OCI-LY3 (cell line): Measurements from ENCODE around the gene CST9L.

Source experiments
- H2AFZ ChIP-seq: fragments of 200-600, 300-600 bp; shearing (Covaris generic); 2 replicates; pipeline ENCODE4 v1.6.0; 2014; ENCODE audit warnings: antibody characterized with exemption, low read depth, low read length
- H3K27ac ChIP-seq: fragments of 200-600, 300-600 bp; sonication (generic); 2 replicates; pipeline ENCODE4 v1.5.1; 2014; ENCODE audit warnings: mild to moderate bottlenecking, low read length, moderate library complexity, mixed read lengths
- H3K27me3 ChIP-seq: fragments of 200-600, 300-600 bp; sonication (generic); 2 replicates; pipeline ENCODE4 v1.6.1; 2014; ENCODE audit warnings: low read depth, low read length, mixed read lengths
- H3K36me3 ChIP-seq: fragments of 200-600, 300-600 bp; sonication (generic); replicated peaks from 2 replicates; pipeline ENCODE3; 2014; ENCODE audit warnings: low read depth, low read length, mixed read lengths
- H3K4me1 ChIP-seq: fragments of 300-600, 200-600 bp; sonication (generic); 2 replicates; pipeline ENCODE4 v1.6.1; 2014; ENCODE audit warnings: low read length, mixed read lengths
- H3K4me2 ChIP-seq: fragments of 200-600, 300-600 bp; sonication (generic); 2 replicates; pipeline ENCODE4 v1.6.1; 2014; ENCODE audit warnings: low read length, mixed read lengths
- H3K4me3 ChIP-seq: fragments of 300-600, 200-600 bp; sonication (generic); 2 replicates; pipeline ENCODE4 v1.5.1; 2014; ENCODE audit warnings: antibody characterized with exemption, mild to moderate bottlenecking, low read length, moderate library complexity
- H3K79me2 ChIP-seq: fragments of 300-600, 200-600 bp; shearing (Covaris generic); 2 replicates; pipeline ENCODE4 v1.6.1; 2014; ENCODE audit warnings: mild to moderate bottlenecking, low read length, mixed read lengths
- H3K9ac ChIP-seq: fragments of 300-600, 200-600 bp; shearing (Covaris generic); 2 replicates; pipeline ENCODE4 v1.6.0; 2014; ENCODE audit warnings: mild to moderate bottlenecking, low read length, moderate library complexity
- H3K9me3 ChIP-seq: fragments of 200-600, 300-600 bp; shearing (Covaris generic); 2 replicates; pipeline ENCODE4 v1.6.1; 2014; ENCODE audit warnings: low read length, mixed read lengths; ENCODE audit not compliant: insufficient read depth
- H4K20me1 ChIP-seq: fragments of 200-600, 300-600 bp; sonication (generic); 2 replicates; pipeline ENCODE4 v1.6.1; 2016; ENCODE audit warnings: low read length, mixed read lengths; ENCODE audit not compliant: insufficient read depth
- CTCF ChIP-seq: fragments of 200-600, 300-600 bp; sonication (generic); IDR thresholded peaks from 2 replicates; pipeline ENCODE4 v1.5.1; 2014; ENCODE audit warnings: antibody characterized with exemption, low read length, low read depth
- EZH2phosphoT487 ChIP-seq: fragments of 200-600 bp; shearing (Covaris generic); IDR thresholded peaks from 2 replicates; pipeline ENCODE4 v1.6.1; 2018; ENCODE audit warnings: antibody characterized with exemption, mixed run types, low read depth

The CST9L gene

GRCh38 chr20:23609486-23610109 lies 41.3 kb upstream of the CST9L start:
- H3K4me3 ChIP-seq = no peak overlapping the region
- H3K27ac ChIP-seq = no peak overlapping the region
- no peak overlapping the region for H3K9ac ChIP-seq
- TF ChIP-seq CTCF (no peak), EZH2phosphoT487 (no peak)
- no peak overlapping the region for H2AFZ ChIP-seq
- no peaks in the 10 kb centered on the region for H3K36me3 ChIP-seq
- no peaks in the 10 kb centered on the region for H3K9me3 ChIP-seq
- H3K27me3 ChIP-seq = peaks cover 6% of the 10 kb centered on the region; the same call in 1 of the 2 replicates
- peaks cover 4% of the 10 kb centered on the region; the same call in 1 of the 2 replicates for H3K4me1 ChIP-seq
- H3K4me2 ChIP-seq = no peak overlapping the region
- H4K20me1 ChIP-seq = no peaks in the 10 kb centered on the region
- H3K79me2 ChIP-seq = no peaks in the 10 kb centered on the region

GRCh38 chr20:23608251-23608846 lies 40.1 kb upstream of the CST9L start:
- Histone ChIP-seq H3K9me3 (no peaks in the 10 kb centered on the region), H3K27ac (no peak overlapping the region), H3K9ac (no peak overlapping the region), H3K36me3 (no peaks in the 10 kb centered on the region), H3K27me3 (peaks cover 17% of the 10 kb centered on the region; the same call in 1 of the 2 replicates), H4K20me1 (no peaks in the 10 kb centered on the region), H3K4me2 (no peak overlapping the region), H3K4me1 (peaks cover 4% of the 10 kb centered on the region; the same call in 1 of the 2 replicates), H3K4me3 (no peak overlapping the region), H2AFZ (no peak overlapping the region), H3K79me2 (no peaks in the 10 kb centered on the region)
- TF ChIP-seq EZH2phosphoT487 (no peak), CTCF (no peak)

GRCh38 chr20:23607497-23608245 lies 39.4 kb upstream of the CST9L start:
- Histone ChIP-seq H3K9ac (no peak overlapping the region), H3K36me3 (no peaks in the 10 kb centered on the region), H3K4me2 (no peak overlapping the region), H3K9me3 (no peaks in the 10 kb centered on the region), H3K79me2 (no peaks in the 10 kb centered on the region), H3K4me3 (no peak overlapping the region), H4K20me1 (no peaks in the 10 kb centered on the region), H3K27ac (no peak overlapping the region), H2AFZ (no peak overlapping the region), H3K27me3 (peaks cover 17% of the 10 kb centered on the region; the same call in 1 of the 2 replicates), H3K4me1 (peaks cover 4% of the 10 kb centered on the region; the same call in 1 of the 2 replicates)
- no peak for TF ChIP-seq EZH2phosphoT487
- no peak for TF ChIP-seq CTCF

- H3K4me2 ChIP-seq = peak overlapping the region; percentile 45
- no peaks in the 10 kb centered on the region for H3K36me3 ChIP-seq
- peak; percentile 97 for TF ChIP-seq CTCF
- TF ChIP-seq EZH2phosphoT487 = no peak
- no peaks in the 10 kb centered on the region for H4K20me1 ChIP-seq
- H3K9ac ChIP-seq = no peak overlapping the region
- no peaks in the 10 kb centered on the region for H3K79me2 ChIP-seq
- peaks cover 4% of the 10 kb centered on the region; the same call in 1 of the 2 replicates for H3K4me1 ChIP-seq
- no peak overlapping the region for H3K27ac ChIP-seq
- no peaks in the 10 kb centered on the region for H3K9me3 ChIP-seq
- no peak overlapping the region for H3K4me3 ChIP-seq
- peak overlapping the region; percentile 80 for H2AFZ ChIP-seq
- peaks cover 27% of the 10 kb centered on the region for H3K27me3 ChIP-seq
Observed at GRCh38 chr20:23606652-23607049, 38.4 kb upstream of the CST9L start.
